AG08395 (cell line): ENCODE measurements around the gene LYRM4.

Experiments used
- DNase-seq: peaks from one replicate; pipeline ENCODE4 v3.0.0; 2012; ENCODE audit warnings: mixed read lengths, low spot score

The LYRM4 gene

DNA sequence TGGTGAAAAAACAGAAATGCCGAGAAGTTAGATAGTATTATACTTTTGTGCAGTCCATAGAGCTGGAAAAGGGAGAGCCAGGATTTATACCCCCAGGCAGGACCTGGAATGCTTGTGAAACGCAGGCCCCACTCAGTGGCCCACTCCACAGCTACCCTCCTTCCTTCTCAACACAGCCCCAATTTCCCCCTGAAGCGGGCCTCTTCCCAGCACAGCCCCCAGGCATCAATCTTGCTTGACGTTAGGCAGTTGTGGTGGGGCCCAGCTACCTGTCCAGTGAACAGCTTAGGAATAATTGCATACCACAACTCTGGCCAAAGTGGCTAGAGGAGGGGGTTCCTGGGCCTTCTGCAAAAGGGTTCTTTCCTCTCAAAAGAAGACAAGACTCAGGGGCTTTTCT, 114.4 kb downstream of the LYRM4 start:
- DNase-seq = no peak

DNA sequence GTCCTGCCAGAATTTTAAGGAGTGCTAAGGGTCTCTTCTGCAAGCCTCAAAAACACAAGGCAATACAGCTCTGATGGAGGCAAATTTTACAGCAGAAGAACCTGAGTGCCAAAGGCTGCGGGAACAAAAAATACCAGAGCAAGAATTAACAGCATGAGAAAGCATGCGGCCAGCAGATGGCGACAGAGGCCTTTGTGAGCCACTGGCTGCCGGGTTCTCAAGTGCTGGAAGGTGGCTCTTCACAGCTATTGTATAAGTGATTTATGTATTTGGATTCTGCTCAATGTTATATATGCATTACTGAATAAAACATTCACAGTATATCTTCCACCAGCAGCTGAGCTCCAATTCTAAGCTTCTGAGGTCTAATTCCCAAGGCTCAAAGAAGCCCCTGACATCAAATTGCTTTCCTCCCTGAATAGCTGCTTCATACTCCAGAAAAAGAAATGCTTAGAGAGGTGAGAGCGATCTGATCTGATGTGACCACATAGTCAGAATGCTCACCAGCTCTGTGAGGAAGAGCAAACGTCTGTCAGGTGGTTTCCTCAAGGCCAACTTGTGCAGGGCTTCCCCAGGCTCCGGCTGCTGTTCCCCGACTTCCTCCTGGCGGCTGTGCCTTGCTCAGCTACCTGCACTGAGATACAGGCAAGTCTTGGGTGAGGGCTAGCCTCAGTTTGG, 117.0 kb downstream of the LYRM4 start:
- peak; percentile 79 for DNase-seq

DNA sequence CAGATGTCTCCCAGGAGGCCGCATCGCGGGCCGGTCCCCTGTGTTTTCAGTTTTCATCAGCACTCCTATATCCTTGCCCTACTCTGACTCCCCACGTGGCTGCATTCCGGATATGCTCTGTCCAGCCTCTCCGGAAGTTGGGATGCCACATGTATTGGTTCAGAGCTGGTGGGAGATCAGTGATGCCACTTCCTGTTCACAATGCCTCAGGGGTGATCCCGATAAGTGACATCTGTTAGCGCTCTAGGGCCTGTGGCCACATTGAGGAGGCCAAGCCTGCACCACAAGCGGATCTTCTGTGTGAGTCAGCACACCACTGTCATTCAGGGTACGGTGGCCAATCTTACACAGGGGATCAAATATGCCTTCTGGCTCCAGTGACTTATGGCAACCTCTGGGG, 117.8 kb downstream of the LYRM4 start:
- no peak for DNase-seq

DNA sequence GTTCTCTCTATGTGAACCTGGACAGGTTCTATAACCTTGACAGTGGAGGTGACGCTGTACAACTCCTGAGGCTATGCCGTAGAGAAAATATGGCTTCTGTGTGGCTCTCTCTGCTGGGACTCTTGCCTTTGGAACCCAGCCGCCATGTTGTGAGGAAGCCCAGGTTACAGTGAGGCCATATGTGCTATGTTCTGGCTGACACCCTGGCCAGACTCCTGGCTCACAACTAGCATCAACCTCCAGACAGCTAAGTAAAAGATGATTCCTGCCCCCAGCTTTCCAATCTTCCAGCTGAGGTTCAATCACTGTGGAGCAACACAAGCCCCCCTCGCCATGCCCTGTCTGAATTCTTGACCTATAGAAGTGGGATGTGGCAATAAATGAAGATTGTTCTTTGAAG, 118.6 kb downstream of the LYRM4 start:
- no peak for DNase-seq

DNA sequence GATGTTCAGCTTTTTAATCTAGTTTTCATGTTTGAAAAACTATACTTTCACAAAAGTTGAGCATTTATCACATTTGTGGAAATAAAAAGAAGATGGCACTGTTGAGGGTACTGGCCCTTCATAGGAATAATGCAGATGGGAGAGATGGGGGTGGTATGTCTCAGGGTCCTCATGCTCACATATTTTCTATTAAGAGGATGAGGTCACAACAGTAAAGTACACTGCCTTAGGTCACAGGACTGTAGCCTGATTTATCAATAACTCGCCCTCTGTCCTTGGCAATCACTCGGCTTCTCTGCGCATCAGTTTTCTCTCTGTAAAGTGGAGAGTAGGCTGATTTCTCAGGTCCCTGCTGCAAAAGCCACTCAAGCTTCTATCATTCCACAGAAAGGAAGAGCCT, 119.7 kb downstream of the LYRM4 start:
- DNase-seq = no peak

DNA sequence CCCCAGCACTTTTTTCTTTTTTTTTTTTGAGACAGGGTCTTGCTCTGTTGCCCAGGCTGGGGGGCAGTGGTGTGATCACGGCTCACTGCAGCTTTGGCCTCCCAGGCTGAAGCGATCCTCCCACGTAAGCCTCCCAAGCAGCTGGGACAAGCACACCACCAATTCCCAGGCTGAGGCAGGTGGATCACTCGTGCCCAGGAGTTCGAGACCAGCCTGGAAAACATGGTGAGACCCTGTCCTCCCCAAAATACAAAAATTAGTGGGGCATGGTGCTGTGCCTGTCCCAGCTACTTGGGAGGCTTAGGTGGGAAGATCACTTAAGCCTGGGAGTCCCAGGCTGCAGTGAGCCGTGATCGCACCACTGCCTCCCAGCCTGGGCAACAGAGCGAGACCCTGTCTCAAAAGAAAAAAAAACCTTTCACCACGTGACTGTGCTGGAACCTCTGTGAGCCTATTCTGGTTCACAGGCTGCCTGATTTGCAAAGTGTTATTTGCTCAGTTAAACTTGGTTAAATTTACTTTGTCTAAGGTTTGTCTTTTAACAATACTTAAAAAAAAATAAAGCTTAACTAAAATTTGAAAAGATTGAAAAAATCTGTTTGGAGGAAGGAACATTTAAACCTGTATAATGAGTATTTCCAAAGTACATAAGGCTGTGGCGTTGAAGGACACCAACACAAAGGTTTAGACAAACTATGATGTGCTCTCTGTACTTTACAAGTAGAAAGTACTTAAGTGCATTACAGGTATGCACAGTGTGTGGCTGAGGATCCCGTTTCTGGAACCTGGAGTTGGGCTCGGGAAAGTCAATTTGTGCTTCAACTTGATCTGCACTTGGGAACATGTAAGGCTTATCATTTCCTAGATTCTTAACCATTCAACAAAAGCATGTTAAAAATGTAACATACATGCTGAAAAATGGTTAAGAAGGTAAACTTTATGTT, 120.7 kb downstream of the LYRM4 start:
- no peak for DNase-seq

DNA sequence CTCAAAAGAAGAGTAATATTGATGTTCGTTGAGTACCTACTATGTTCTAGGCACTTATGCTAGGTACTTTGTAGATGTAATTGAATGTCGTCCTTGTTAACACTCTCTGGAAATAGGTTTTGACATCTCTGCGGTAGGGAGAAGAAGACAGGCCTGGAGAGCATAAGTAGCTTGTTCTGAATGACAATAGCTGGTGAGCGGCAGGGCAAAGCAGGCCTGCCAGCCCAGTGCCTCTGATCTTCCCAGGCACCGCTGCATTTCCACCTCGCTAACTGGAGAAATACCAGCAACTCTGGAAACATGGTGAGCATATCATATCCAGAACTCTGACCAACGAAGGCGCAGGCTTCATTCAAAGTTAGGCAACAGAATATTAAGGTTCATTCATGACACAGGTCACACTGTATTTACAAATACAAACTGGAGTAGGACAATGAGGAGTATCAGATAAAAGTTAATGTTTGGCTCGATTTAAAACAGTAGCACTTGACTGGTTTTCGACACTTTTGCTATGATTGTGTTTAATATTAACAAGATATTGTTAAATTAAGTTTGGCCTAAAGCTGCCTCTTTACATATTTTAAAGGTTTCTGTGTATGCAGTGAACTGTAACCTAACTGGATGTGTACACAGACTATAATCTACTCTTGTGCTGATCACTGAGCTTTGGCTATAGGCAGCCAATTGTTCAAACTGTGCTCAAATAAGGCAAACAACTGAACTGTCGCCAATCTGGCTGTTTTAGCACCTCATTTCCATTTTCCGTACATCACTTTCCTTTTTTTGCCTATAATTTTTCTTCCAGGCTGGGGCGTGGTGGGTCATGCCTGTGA, 121.5 kb downstream of the LYRM4 start:
- no peak for DNase-seq

DNA sequence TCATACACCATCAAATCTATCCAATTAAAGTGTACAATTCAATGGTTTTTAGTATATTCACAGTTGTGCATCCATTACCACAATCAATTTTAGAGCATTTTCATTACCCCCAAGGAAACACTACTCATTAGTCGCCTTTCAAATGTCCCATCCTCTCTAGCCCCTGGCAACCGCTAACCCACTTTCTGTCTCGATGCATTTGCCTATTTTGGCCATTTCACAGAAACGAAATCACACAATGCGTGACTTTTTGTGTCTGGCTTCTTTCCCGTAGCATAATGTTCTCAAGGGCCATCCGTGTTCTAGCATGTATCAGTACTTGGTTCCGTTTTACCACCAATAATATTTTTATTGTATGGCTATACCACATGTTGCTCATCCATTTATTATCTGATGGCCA, 123.9 kb downstream of the LYRM4 start:
- DNase-seq = no peak

DNA sequence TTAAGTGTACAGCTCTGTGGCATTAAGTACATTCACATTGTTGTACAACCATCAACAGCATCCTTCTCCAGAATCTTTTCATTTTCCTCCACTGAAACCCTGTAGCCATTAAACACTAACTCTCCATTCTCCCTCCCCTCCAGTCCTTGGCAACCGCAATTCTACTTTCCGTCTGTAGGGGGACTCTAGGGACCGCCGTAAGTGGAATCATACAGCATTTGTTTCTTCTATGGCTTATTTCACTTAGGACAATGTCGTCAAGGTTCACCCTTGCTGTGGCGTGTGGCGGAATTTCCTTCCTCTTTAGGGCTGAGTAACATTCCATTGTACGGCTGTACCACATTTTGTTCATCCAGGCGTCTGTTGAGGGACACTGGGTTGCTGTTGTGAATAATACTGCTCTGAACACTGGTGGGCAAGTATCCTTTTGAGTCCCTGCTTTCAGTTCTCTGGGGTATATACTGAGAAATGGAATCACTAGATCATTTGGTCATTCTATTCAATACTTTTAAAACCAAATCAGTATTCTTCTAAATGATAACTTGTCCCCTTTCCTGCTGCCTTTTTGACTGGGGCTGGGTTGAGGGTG, 124.9 kb downstream of the LYRM4 start:
- DNase-seq = no peak

DNA sequence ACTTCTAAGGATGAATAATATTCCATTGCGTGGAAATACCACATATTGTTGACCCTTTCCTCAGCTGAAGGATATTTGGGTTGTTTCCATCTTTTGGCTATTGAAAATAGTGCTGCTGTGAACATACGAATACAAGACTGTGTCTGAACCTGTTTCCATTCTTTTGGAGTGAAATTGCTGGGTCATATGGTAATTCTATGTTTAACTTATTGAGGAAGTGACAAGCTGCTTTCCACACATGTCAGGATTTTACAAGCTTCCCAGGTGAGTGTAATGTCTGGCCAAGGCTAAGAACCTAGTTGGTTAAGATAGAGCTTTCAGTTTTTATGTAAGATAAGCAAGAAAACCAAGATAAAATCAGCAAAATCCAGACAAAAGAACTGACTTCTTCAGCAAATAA, 126.8 kb downstream of the LYRM4 start:
- DNase-seq = no peak

DNA sequence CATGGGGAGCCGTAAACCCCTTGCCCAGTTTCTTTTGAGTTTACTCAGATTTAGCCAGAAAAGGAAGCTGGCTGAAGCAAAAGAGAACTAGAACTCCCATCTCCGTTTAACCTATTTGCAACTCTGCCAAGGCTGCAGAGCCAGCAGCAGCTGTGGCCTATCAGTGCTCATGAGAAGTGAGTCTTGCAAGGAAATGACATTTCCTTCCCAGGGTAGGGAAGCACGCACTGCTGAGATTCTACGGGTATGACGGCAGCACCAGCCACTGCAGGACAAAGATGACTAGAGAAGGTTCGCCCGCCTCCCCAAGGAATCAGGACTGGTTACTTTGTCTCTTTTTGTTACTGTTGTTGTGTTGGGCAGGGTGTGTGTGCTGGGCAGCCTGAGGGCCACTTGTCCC, 128.0 kb downstream of the LYRM4 start:
- peak; percentile 85 for DNase-seq

DNA sequence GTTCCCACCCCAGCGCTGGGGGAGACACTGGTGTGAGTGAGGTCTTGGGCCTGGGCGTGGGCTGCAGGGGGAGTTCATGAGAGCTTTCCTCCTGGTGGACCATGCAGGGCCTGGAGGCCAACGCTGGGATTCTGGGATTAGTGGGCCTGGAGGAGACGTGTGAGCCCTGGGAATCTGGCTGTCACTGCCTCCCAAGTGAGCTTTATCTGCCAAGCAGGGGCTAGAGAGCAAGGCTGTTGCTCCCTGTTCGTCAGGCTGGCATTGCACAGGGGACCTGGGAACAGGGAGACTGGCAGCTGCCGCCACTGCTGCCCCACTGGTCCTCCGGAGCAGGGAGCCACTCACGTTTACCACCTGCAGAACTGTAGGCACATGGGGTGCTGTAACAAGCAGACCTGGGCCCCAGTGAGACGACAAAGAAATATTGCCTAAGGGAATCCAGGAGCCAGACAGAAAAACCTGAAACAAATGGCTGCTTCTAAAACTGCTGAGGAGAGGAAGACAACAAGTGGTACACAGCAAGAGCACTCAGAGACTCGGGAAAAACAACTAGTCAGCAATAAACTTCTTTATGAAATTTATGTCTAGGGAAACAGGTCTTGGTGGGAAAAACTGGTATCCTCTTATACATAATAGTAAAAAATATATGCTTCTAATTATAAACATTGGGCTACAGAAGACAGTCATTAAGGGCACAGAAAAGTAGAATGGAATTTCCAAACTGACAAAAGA, 130.4 kb downstream of the LYRM4 start:
- DNase-seq = no peak

DNA sequence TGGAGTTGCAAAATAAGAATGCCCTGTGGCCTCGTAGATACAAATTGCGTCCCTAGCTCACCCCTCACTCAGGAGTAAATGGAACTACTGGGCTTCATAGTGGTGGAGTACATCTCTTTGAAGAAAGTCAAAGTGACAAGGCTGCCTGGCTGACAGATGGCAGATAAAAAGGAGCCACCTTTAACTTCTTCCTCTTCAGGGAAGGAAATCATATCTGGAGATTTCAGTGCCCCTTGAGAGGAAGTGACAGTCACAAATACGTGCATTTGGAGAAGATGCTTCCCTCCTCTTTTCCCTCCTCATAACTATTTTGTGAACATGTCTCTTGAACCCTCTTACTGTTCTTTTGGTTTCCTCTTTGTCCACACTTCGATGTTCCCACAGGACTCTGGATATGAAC, 132.4 kb downstream of the LYRM4 start:
- no peak for DNase-seq

DNA sequence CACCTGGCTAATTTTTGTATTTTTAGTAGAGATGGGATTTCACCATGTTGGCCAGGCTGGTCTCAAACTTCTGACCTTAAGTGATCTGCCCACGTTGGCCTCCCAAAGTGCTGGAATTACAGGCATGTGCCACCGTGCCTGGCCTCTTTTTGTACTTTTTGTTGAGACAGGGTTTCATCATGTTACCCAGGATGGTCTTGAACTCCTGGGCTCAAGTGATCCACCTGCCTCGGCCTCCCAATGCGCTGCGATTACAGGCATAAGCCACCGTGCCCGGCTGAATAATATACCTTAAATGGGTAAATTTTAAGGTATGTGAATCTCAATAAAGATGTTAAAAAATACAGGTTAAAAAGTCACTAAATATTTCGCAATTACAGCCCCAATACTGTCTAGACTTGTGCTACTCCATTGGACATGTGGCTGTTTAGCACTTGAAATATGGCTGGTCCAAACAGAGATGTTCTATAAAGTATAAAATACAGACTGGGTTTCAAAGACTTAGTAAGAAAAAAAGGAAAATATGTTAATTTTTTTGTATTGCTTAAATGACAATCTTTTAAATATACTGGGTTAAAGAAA, 133.6 kb downstream of the LYRM4 start:
- no peak for DNase-seq

DNA sequence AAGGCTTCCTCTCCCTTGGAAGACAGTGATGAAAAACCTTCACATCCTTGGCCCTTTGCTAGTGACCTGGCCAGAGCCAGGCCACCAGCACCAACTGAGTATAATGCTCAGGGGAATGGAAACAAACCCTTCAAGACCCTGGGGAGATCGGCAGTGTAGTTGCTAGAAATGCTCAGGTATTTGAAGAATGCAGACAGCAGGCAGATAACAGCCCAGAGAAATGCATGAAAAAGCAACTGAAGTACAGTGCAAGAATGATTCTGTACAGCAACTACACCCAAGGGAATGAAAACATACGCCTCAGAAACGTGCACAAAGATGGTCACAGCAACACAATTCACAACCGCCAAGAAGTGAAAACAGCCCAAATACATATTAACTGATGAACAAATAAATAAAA, 134.5 kb downstream of the LYRM4 start:
- peak; percentile 31 for DNase-seq

DNA sequence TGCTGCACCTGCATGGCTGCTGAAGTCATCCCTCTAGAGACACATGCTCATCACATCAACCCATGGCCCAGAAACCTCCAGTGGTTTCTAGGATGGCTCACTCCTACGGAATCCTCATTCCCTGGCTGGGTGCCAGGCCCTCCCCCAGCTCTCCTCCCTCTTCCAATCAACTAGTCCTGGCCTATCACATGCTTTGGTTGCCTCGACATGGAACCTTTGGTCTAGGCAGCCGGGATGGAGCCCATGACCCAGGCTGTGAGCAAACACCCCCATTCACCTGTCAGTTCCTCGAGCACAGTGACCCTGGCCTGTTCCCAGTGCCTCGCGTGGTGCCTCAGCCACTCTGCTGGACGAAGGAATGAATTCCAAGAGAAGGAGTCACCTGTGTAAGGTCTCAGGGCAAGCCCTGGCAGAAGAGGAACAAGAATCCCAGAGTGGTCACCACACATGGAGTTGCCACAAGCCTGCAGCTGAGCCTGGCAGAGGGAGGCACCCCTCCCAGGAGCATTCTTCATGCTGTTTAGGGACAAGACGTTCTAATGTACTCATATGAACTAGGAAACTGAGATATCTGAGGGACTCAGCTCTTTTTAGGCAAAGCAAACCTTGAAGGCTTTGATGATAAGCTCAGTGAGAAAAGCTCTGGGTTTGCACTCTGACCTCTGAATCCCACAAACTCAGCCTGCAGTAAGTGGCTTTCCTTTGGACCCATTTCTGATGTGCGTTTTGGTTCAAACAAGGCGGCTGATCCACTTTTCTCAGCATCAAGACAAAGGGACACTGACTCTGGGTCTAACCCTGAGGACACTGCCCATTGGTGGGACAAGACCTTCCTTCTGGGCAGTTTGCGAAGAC, 135.4 kb downstream of the LYRM4 start:
- DNase-seq = peak; percentile 47

DNA sequence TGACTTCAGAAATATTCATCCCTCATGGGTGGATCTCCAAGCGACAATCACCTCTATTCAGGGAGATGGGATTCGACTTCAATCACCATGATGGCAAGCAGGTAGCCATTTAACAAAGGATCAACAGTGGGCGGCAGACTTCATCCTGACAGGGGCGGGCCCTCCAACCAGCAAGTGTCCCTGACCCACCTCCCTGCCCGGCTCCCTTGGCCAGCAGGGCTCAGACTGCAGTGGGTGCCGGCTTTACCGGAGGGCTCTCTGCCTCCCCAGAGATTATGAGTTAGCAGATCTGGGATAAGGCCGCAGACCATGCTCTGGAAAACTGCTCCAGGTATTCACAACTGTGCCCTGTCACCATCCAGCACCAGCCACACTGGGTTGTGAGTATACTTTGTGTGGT, 136.2 kb downstream of the LYRM4 start:
- DNase-seq = no peak

DNA sequence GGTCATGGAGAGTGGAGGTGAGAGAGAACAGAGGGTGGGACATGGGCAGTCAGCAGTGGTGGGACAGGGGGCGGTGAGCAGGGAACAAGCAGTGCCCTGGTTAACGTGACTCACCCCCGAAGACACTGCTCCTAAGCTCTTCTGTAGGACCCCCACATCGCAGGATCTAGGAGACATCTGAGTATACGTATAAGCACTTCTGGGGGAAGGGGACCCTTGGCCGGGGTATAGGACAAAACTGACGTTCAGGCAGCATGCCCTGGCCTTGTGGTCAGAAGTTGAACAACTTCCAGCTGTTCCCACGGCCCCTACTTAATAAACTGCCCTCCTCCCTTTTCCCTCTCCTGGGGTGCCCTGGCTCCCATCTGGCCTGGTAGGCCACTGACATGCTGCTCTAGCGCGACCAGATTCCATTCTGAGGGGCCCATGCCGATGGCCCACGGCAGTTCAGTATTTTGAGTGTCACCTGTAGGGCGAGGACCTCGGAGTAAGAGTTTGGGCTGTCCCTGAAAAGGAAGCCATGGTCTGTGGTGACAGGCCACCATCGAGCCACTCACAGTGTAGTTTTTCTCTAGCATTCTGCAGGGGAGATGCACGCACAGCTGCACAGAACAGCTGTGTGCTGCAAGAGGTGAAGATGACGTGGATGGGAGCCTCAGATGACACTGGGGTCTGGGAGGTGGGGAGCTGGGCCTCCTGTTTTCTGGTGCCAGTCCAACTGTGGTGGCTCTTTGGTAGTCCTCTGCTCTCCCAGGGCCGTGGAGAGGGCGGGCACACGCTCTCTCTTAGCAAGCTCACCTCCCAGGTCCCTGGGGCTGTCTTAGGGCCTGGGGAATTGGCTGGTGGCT, 137.2 kb downstream of the LYRM4 start:
- DNase-seq = no peak

DNA sequence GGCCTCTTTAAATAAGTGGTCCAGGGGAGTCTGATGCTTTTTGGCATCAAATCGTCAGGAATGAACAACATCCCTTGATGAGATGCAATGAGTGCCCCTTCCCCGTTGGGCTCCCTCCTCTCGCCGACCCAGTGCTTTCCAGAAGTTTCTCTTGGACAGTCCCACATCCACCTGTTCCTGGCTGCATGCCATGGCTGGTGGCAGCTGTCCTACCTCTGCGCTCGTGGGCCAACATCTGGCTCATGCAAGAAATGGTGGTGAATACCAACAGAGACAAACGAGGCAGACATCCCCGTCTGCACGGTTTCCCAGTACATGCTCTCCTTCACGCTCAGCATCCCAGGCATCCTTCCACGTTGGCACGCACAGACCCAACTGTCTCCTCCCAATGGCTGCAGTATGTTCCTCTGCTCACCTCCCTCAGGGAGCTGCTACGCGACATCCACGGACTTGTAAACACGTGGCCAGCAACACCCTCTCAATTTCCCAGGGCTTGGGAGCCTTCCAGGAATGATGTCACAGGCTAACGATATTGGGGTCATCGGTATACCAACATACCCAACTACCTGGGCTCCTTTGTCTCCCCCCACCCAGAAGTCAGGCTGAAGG, 138.1 kb downstream of the LYRM4 start:
- no peak for DNase-seq
